Heart left ventricle (tissue), 16 donors: ENCODE results near the gene TTLL10. TPM values are rescaled to one million over a fixed set of nuclear protein-coding genes. Genes with fewer than 3 reads are reported as not detected.

Experiments
- ATAC-seq, 4 donors: fragments of 200-7000 bp; cut with Tn5 transposase; one replicate each; pipeline ENCODE4 v1.9.1; 2020 to 2022; ENCODE audit warnings: moderate library complexity in 4 of 4, mild to moderate bottlenecking in 3 of 4, moderate number of reproducible peaks in 1 of 4
- DNase-seq, 5 donors: peaks; one replicate each; pipeline ENCODE4 v3.0.0-alpha.2; 2020
- H3K27ac ChIP-seq, 12 donors: fragments of 200-600 bp; sonication (generic) in 4 of 12; one replicate each; pipeline versions ENCODE4 v1.5.0 to v1.8.0; 2016 to 2022; ENCODE audit warnings: mild to moderate bottlenecking in 2 of 12
- H3K27me3 ChIP-seq, 9 donors: fragments of 200-600 bp; sonication (generic) in 2 of 9; one replicate each; pipeline versions ENCODE4 v1.5.1 to v1.8.0; 2016 to 2022; ENCODE audit warnings: mild to moderate bottlenecking in 3 of 9
- H3K36me3 ChIP-seq, 9 donors: fragments of 200-600 bp; sonication (generic) in 2 of 9; one replicate each; pipeline versions ENCODE4 v1.5.0 to v1.8.0; 2018 to 2022; ENCODE audit warnings: mild to moderate bottlenecking in 2 of 9
- H3K4me1 ChIP-seq, 12 donors: fragments of 200-600 bp; sonication (generic) in 4 of 12; one replicate each; pipeline versions ENCODE4 v1.5.0 to v1.8.0; 2016 to 2022; ENCODE audit warnings: mild to moderate bottlenecking in 3 of 12
- H3K4me3 ChIP-seq, 12 donors: fragments of 200-600 bp; sonication (generic) in 4 of 12; one replicate each; pipeline versions ENCODE4 v1.5.0 to v1.8.0; 2017 to 2022; ENCODE audit warnings: mild to moderate bottlenecking in 9 of 12, moderate library complexity in 4 of 12
- H3K9me3 ChIP-seq, 12 donors: fragments of 200-600 bp; sonication (generic) in 4 of 12; one replicate each; pipeline versions ENCODE4 v1.5.0 to v1.8.0; 2016 to 2022; ENCODE audit warnings: mild to moderate bottlenecking in 1 of 12
- CTCF ChIP-seq, 12 donors: fragments of 200-600 bp; sonication (generic) in 4 of 12; IDR thresholded peaks; one replicate each; pipeline versions ENCODE4 v1.5.0 to v1.8.0; 2018 to 2022; ENCODE audit warnings: antibody characterized with exemption in 12 of 12, mild to moderate bottlenecking in 5 of 12
- POLR2A ChIP-seq, 2 donors: fragments of 450-650 bp; IDR thresholded peaks; one replicate each; pipeline ENCODE4 v1.6.1; 2017; ENCODE audit warnings: antibody characterized with exemption in 2 of 2, mild to moderate bottlenecking in 2 of 2, moderate library complexity in 2 of 2
- WGBS, 4 donors: extraction: QIAGEN DNeasy Blood & Tissue Kit in 2 of 4; methylation state at CpG; one replicate each; pipeline versions ENCODE4 v1.1.5 to v1.1.7; 2013 to 2018; 5-methylcytosine and 5-hydroxymethylcytosine counted together
- intact Hi-C, 10 donors: fragments of 100-400 bp; cut with DNase I; formaldehyde crosslinking; loops; one replicate each; pipeline versions ENCODE4 v1.11.1 to v1.14.2; 2022
- polyA plus RNA-seq, 2 donors: library from polyadenylated mRNA; stranded (reverse); fragments of 200-250 nt; gene quantifications; one replicate each; pipeline ENCODE4 v1.2.3, GENCODE V29; 2013
- total RNA-seq, 9 donors: library from RNA; depleted of rRNA in 2 of 9; stranded (reverse); fragments of >200 nt in 2 of 9; fragmentation: NEBNext Ultra II Directional in 3 of 9; extraction: Animal tissue kit (Norgen Biotek cat#: 25700) in 3 of 9; gene quantifications; one replicate each; pipeline versions ENCODE4 v1.1.0 to v1.2.4, GENCODE V29; 2016 to 2023
- donor health status: ischemic (EF 13 %, LVEDD 7.1; RV severe dilation, severe dysfunction).
- donor health status: healthy with polysubstance abuse.
- donor health status: DM: no; HTN: yes; CAD: no.
- donor health status: DM: no; HTN: no; CAD: no.
- donor health status: ischemic (EF 25% LVEDD 6.9; RV normal size, moderate dysfunction).
- donor health status: ischemic (EF 25% LVEDD 5.7; RV mildly dilated, moderate dysfunction).
- donor health status: healthy.
- donor health status: DM: yes; HTN: yes; CAD: no.
- donor health status: ischemic (EF 35%, LVEDD 5.7; RV mildly dilated, moderate dysfunction).
- donor health status: nonischemic (EF 11% LVEDD 7.7; RV severe dilation, severe dysfunction).
- donor health status: DM: yes; HTN: yes; CAD: no.
- donor health status: PGD.
- donor health status: ischemic (EF 29% LVEDD 5.4; RV normal size, mild dysfunction).
- donor health status: nonischemic (EF 23%, LVEDD 6.1; RV moderate dilation, normal function).

The TTLL10 gene
- total and polyA plus RNA-seq, 11 donors = 0.03 to 0.53 (median 0.21) TPM; not detected in 4

GRCh38 chr1:1218524-1219200 is 45.0 kb downstream of the TTLL10 start:
- peak overlapping the region in 5 of 12 donors; percentile 3 to 28 (median 14) for H3K4me3 ChIP-seq
- TF ChIP-seq CTCF (IDR thresholded peaks at IDR 0.05) (no peak), POLR2A (IDR thresholded peaks at IDR 0.05) (no peak)
- no peaks in the 10 kb centered on the region for H3K9me3 ChIP-seq
- H3K27me3 ChIP-seq = peaks cover 0 to 2% (median 0%) of the 10 kb centered on the region in 9 donors
- DNase-seq (no peak), ATAC-seq (peak in 1 of 4 donors; percentile 4)
- H3K27ac ChIP-seq = peak overlapping the region in 5 of 12 donors; percentile 49 to 86 (median 79)
- peaks cover 0 to 35% (median 18%) of the 10 kb centered on the region in 12 donors for H3K4me1 ChIP-seq
- H3K36me3 ChIP-seq = peaks cover 0 to 79% (median 66%) of the 10 kb centered on the region in 9 donors
- 84 to 93% (median 91%) methylated on average over 30 to 36 of the region's 36 CpGs for WGBS, 4 donors
- intact Hi-C loops = no loop called here

- ATAC-seq = peak in 1 of 4 donors; percentile 19
- Histone ChIP-seq H3K4me1 (peaks cover 0 to 31% (median 17%) of the 10 kb centered on the region in 12 donors), H3K27ac (peak overlapping the region in 5 of 12 donors; percentile 49 to 86 (median 79)), H3K27me3 (no peaks in the 10 kb centered on the region), H3K36me3 (peaks cover 0 to 86% (median 71%) of the 10 kb centered on the region in 9 donors), H3K4me3 (no peak overlapping the region), H3K9me3 (no peaks in the 10 kb centered on the region)
- 90 to 94% (median 92%) methylated on average over 17 to 20 of the region's 20 CpGs for WGBS, 4 donors
- intact Hi-C loops = no loop called here
- TF ChIP-seq POLR2A (IDR thresholded peaks at IDR 0.05) (no peak), CTCF (IDR thresholded peaks at IDR 0.05) (no peak)
- no peak for DNase-seq
Measured at GRCh38 chr1:1219341-1219740, 45.7 kb downstream of the TTLL10 start.

GRCh38 chr1:1220197-1220596 is 46.5 kb downstream of the TTLL10 start:
- ATAC-seq (no peak), DNase-seq (no peak)
- intact Hi-C loops = loop anchor here in 1 of 10 donors (10.0 kb wide), 1 partner anchor 95 kb away; no protein-coding TSS in a partner anchor
- Histone ChIP-seq H3K27me3 (no peaks in the 10 kb centered on the region), H3K9me3 (no peaks in the 10 kb centered on the region), H3K4me3 (no peak overlapping the region), H3K27ac (no peak overlapping the region), H3K4me1 (peaks cover 0 to 26% (median 13%) of the 10 kb centered on the region in 12 donors), H3K36me3 (peaks cover 0 to 94% (median 79%) of the 10 kb centered on the region in 9 donors)
- TF ChIP-seq POLR2A (IDR thresholded peaks at IDR 0.05) (no peak), CTCF (IDR thresholded peaks at IDR 0.05) (no peak)
- 86 to 90% (median 88%) methylated on average over 20 to 24 of the region's 24 CpGs for WGBS, 4 donors

GRCh38 chr1:1221887-1222574 is 48.4 kb downstream of the TTLL10 start:
- H3K4me3 ChIP-seq = no peak overlapping the region
- WGBS, 4 donors = 84 to 89% (median 86%) methylated on average over 21 to 30 of the region's 30 CpGs

More at GRCh38 chr1:1221887-1222574, 48.4 kb downstream of the TTLL10 start:
- intact Hi-C loops = loop anchor here in 1 of 10 donors (10.0 kb wide), 1 partner anchor 97 kb away; no protein-coding TSS in a partner anchor
- H3K27me3 ChIP-seq = no peaks in the 10 kb centered on the region
- DNase-seq (no peak), ATAC-seq (no peak)
- no peaks in the 10 kb centered on the region for H3K9me3 ChIP-seq
- TF ChIP-seq CTCF (IDR thresholded peaks at IDR 0.05) = no peak
- no peak for TF ChIP-seq POLR2A (IDR thresholded peaks at IDR 0.05)
- peaks cover 0 to 96% (median 84%) of the 10 kb centered on the region in 9 donors for H3K36me3 ChIP-seq
- peaks cover 0 to 22% (median 0%) of the 10 kb centered on the region in 12 donors for H3K4me1 ChIP-seq
- no peak overlapping the region for H3K27ac ChIP-seq
